HEK293 (cell line): ENCODE results near the gene DMKN.

Experiments used
- CTCF ChIA-PET: fragments of 350-600 bp; formaldehyde crosslinking; extraction: SDS; loops from one replicate; lab custom pipeline; 2021; ENCODE audit warnings: antibody characterized with exemption; lab: Yijun Ruan, JAX
- POLR2A ChIA-PET: fragments of 300-600 bp; formaldehyde crosslinking; extraction: SDS; loops from one replicate; lab custom pipeline; 2020; ENCODE audit warnings: antibody characterized with exemption, inconsistent platforms; lab: Yijun Ruan, JAX
- H3K27ac ChIP-seq: fragments of 200-500 bp; sonication (Bioruptor generic); 2 replicates; pipeline ENCODE4 v1.5.1; 2014; ENCODE audit warnings: low read depth, low read length, control low read depth, inconsistent platforms; ENCODE audit errors: extremely low read depth
- H3K36me3 ChIP-seq, 2 experiments: fragments of 200-500 bp in 1 of 2; sonication (Bioruptor generic) in 1 of 2; 1 replicate in 1 of 2; 2 replicates in 1 of 2; pipeline ENCODE4 v1.5.1; 2014 to 2017; ENCODE audit warnings: inconsistent platforms in 2 of 2, low read length in 2 of 2; ENCODE audit not compliant: control insufficient read depth in 2 of 2, insufficient read depth in 1 of 2
- H3K4me1 ChIP-seq: fragments of 200-500 bp; sonication (Bioruptor generic); 2 replicates; pipeline ENCODE4 v1.5.1; 2014; ENCODE audit warnings: mild to moderate bottlenecking, low read length, inconsistent platforms; ENCODE audit not compliant: control insufficient read depth, insufficient read depth
- H3K4me3 ChIP-seq: 2 replicates; pipeline ENCODE4 v1.5.1; 2011; ENCODE audit warnings: low read depth, mild to moderate bottlenecking, control low read depth, low read length, moderate library complexity
- H3K9me3 ChIP-seq: fragments of 200-500 bp; sonication (Bioruptor generic); 2 replicates; pipeline ENCODE4 v1.5.1; 2014; ENCODE audit warnings: low read depth, low read length, inconsistent platforms; ENCODE audit not compliant: control insufficient read depth, insufficient read depth
- GFI1B ChIP-seq: fragments of 450-650 bp; formaldehyde crosslinking; IDR thresholded peaks from 2 replicates; pipeline ENCODE4 v1.5.1; 2016; ENCODE audit warnings: missing biosample characterization, missing genetic modification characterization
- GLIS1 ChIP-seq: fragments of 450-650 bp; formaldehyde crosslinking; IDR thresholded peaks from 2 replicates; pipeline ENCODE4 v1.5.1; 2016; ENCODE audit warnings: missing biosample characterization, missing genetic modification characterization
- INSM2 ChIP-seq: fragments of 450-650 bp; formaldehyde crosslinking; IDR thresholded peaks from 2 replicates; pipeline ENCODE4 v1.5.1; 2016; ENCODE audit warnings: missing biosample characterization, missing genetic modification characterization
- KLF10 ChIP-seq: fragments of 450-650 bp; IDR thresholded peaks from 2 replicates; pipeline ENCODE4 v1.5.1; 2018; ENCODE audit warnings: missing biosample characterization, mild to moderate bottlenecking, missing genetic modification characterization
- MYNN ChIP-seq: fragments of 450-650 bp; formaldehyde crosslinking; IDR thresholded peaks from 2 replicates; pipeline ENCODE4 v1.5.1; 2016; ENCODE audit warnings: missing biosample characterization, missing genetic modification characterization, borderline replicate concordance
- MZF1 ChIP-seq: fragments of 450-650 bp; formaldehyde crosslinking; IDR thresholded peaks from 2 replicates; pipeline ENCODE4 v1.5.1; 2017; ENCODE audit warnings: missing biosample characterization, missing genetic modification characterization, borderline replicate concordance
- OVOL3 ChIP-seq: fragments of 450-650 bp; formaldehyde crosslinking; IDR thresholded peaks from 2 replicates; pipeline ENCODE4 v1.5.1; 2016; ENCODE audit warnings: missing biosample characterization, missing genetic modification characterization
- PRDM6 ChIP-seq: fragments of 450-650 bp; formaldehyde crosslinking; IDR thresholded peaks from 2 replicates; pipeline ENCODE4 v1.5.1; 2017; ENCODE audit warnings: missing biosample characterization, missing genetic modification characterization
- REST ChIP-seq: fragments of 450-650 bp; formaldehyde crosslinking; IDR thresholded peaks from 2 replicates; pipeline ENCODE4 v1.5.1; 2016; ENCODE audit warnings: missing biosample characterization, missing genetic modification characterization
- SCRT1 ChIP-seq: fragments of 450-650 bp; formaldehyde crosslinking; IDR thresholded peaks from 2 replicates; pipeline ENCODE4 v1.5.1; 2016; ENCODE audit warnings: missing biosample characterization, missing genetic modification characterization, borderline replicate concordance
- TCF7L2 ChIP-seq: IDR thresholded peaks from 2 replicates; pipeline ENCODE4 v1.6.1; 2011; ENCODE audit warnings: low read depth, mild to moderate bottlenecking, inconsistent platforms, low read length, moderate library complexity, borderline replicate concordance
- WT1 ChIP-seq: fragments of 450-650 bp; formaldehyde crosslinking; IDR thresholded peaks from 2 replicates; pipeline ENCODE4 v1.5.1; 2016; ENCODE audit warnings: missing biosample characterization, missing genetic modification characterization
- ZBTB20 ChIP-seq: fragments of 450-650 bp; formaldehyde crosslinking; IDR thresholded peaks from 2 replicates; pipeline ENCODE4 v1.5.1; 2016; ENCODE audit warnings: missing biosample characterization, missing genetic modification characterization
- ZEB2 ChIP-seq: fragments of 450-650 bp; formaldehyde crosslinking; IDR thresholded peaks from 2 replicates; pipeline ENCODE4 v1.5.1; 2016; ENCODE audit warnings: missing biosample characterization, missing genetic modification characterization
- ZIC2 ChIP-seq: fragments of 450-650 bp; formaldehyde crosslinking; IDR thresholded peaks from 2 replicates; pipeline ENCODE4 v1.5.1; 2016; ENCODE audit warnings: missing biosample characterization, missing genetic modification characterization
- ZNF138 ChIP-seq: fragments of 450-650 bp; formaldehyde crosslinking; IDR thresholded peaks from 2 replicates; pipeline ENCODE4 v1.5.1; 2016; ENCODE audit warnings: missing biosample characterization, missing genetic modification characterization, borderline replicate concordance
- ZNF16 ChIP-seq: fragments of 450-650 bp; formaldehyde crosslinking; IDR thresholded peaks from 2 replicates; pipeline ENCODE4 v1.5.1; 2016; ENCODE audit warnings: low read depth, missing biosample characterization, missing genetic modification characterization
- ZNF23 ChIP-seq: fragments of 450-650 bp; formaldehyde crosslinking; IDR thresholded peaks from 2 replicates; pipeline ENCODE4 v1.5.1; 2016; ENCODE audit warnings: missing biosample characterization, missing genetic modification characterization, borderline replicate concordance
- ZNF324 ChIP-seq: fragments of 450-650 bp; formaldehyde crosslinking; IDR thresholded peaks from 2 replicates; pipeline ENCODE4 v1.5.1; 2016; ENCODE audit warnings: missing biosample characterization, missing genetic modification characterization
- ZNF521 ChIP-seq: fragments of 450-650 bp; formaldehyde crosslinking; IDR thresholded peaks from 2 replicates; pipeline ENCODE4 v1.5.1; 2017; ENCODE audit warnings: missing biosample characterization, mild to moderate bottlenecking, missing genetic modification characterization
- ZNF544 ChIP-seq: fragments of 450-650 bp; formaldehyde crosslinking; IDR thresholded peaks from 2 replicates; pipeline ENCODE4 v1.5.0; 2017; ENCODE audit warnings: missing biosample characterization, missing genetic modification characterization
- ZNF555 ChIP-seq: fragments of 450-650 bp; formaldehyde crosslinking; conservative IDR thresholded peaks from 2 replicates; pipeline ENCODE4 v1.5.1; 2017; ENCODE audit warnings: missing biosample characterization, mild to moderate bottlenecking, missing genetic modification characterization, inconsistent platforms
- ZNF580 ChIP-seq: fragments of 450-650 bp; formaldehyde crosslinking; IDR thresholded peaks from 2 replicates; pipeline ENCODE4 v1.5.1; 2016; ENCODE audit warnings: missing biosample characterization, missing genetic modification characterization
- ZNF629 ChIP-seq: fragments of 450-650 bp; formaldehyde crosslinking; IDR thresholded peaks from 2 replicates; pipeline ENCODE4 v1.5.1; 2017; ENCODE audit warnings: missing biosample characterization, missing genetic modification characterization
- ZNF660 ChIP-seq: fragments of 450-650 bp; IDR thresholded peaks from 2 replicates; pipeline ENCODE4 v1.5.1; 2018; ENCODE audit warnings: missing biosample characterization, mild to moderate bottlenecking, missing genetic modification characterization
- ZNF747 ChIP-seq: fragments of 450-650 bp; formaldehyde crosslinking; IDR thresholded peaks from 2 replicates; pipeline ENCODE4 v1.5.1; 2016; ENCODE audit warnings: missing biosample characterization, missing genetic modification characterization
- ZNF830 ChIP-seq: fragments of 450-650 bp; IDR thresholded peaks from 2 replicates; pipeline ENCODE4 v1.5.0; 2018; ENCODE audit warnings: missing biosample characterization, missing genetic modification characterization, low read depth, mild to moderate bottlenecking, moderate library complexity
- ZSCAN5A ChIP-seq: fragments of 450-650 bp; formaldehyde crosslinking; IDR thresholded peaks from 2 replicates; pipeline ENCODE4 v1.5.1; 2016; ENCODE audit warnings: missing biosample characterization, missing genetic modification characterization

DMKN gene

GRCh38 chr19:35509861-35510625, 3.4 kb downstream of the DMKN start (continued):
- TF ChIP-seq ZNF580 (tag by site-specific recombination) (peak; percentile 80), MYNN (tag by site-specific recombination) (no peak), ZNF660 (no peak; the same call in 1 of the 2 replicates), ZNF629 (tag by site-specific recombination) (peak; percentile 94), OVOL3 (peak; percentile 75; the same call in 1 of the 2 replicates), ZNF324 (tag by site-specific recombination) (peak; percentile 90), ZNF747 (tag by site-specific recombination) (no peak), TCF7L2 (no peak), SCRT1 (peak; percentile 62; the same call in 1 of the 2 replicates), MZF1 (tag by site-specific recombination) (peak; percentile 61; the same call in 1 of the 2 replicates), ZSCAN5A (tag by site-specific recombination) (no peak), REST (tag by site-specific recombination) (peak; percentile 77), GFI1B (peak; percentile 59; the same call in 1 of the 2 replicates), ZNF544 (tag by site-specific recombination) (no peak), ZNF138 (tag by site-specific recombination) (no peak), WT1 (tag by site-specific recombination) (peak; percentile 47), PRDM6 (tag by site-specific recombination) (no peak), ZNF23 (no peak)

GRCh38 chr19:35509018-35509652, 4.3 kb downstream of the DMKN start:
- peaks cover 15% of the 10 kb centered on the region for H3K4me1 ChIP-seq
- ChIA-PET POLR2A (interaction anchor here (0.6 to 2.2 kb wide), 13 partner anchors 9 to 242 kb away, joined by 3 to 18 read pairs (median 3); partner anchors contain the start of genes COX6B1 and SBSN), CTCF (interaction anchor here (0.6 to 9.8 kb wide), 36 partner anchors 9 to 715 kb away, joined by 3 to 176 read pairs (median 5); partner anchors contain the start of genes HAMP, HAUS5 and KRTDAP)
- H3K36me3 ChIP-seq, result peaks cover 7 to 37% of the 10 kb centered on the region in 2 experiments
- peak overlapping the region; percentile 99 for H3K27ac ChIP-seq
- H3K4me3 ChIP-seq, result peak overlapping the region; percentile 48
- H3K9me3 ChIP-seq, result no peaks in the 10 kb centered on the region; the same call in 1 of the 2 replicates
- TF ChIP-seq KLF10 (tag by site-specific recombination), result peak; percentile 21; the same call in 1 of the 2 replicates
- TF ChIP-seq ZNF629 (tag by site-specific recombination), result no peak
- TF ChIP-seq ZNF830 (tag by site-specific recombination), result no peak
- TF ChIP-seq ZNF555 (tag by site-specific recombination), result no peak
- no peak for TF ChIP-seq ZIC2 (tag by site-specific recombination)
- no peak for TF ChIP-seq INSM2
- no peak for TF ChIP-seq ZBTB20 (tag by site-specific recombination)
- peak; percentile 37 for TF ChIP-seq GLIS1 (tag by site-specific recombination)
- no peak for TF ChIP-seq ZNF16 (tag by site-specific recombination)
- peak; percentile 23; the same call in 1 of the 2 replicates for TF ChIP-seq ZEB2 (tag by site-specific recombination)
- no peak for TF ChIP-seq ZNF521
